ENCODE measurements around the gene OR10G7.
A peak's percentile ranks its signal among the peaks of the same experiment; 100 is the strongest.

OR10G7 gene

GRCh38 chr11:124041254-124041653, at the start of gene OR10G7:
Gene OR10G7 (minus strand): TSS chr11:124041325. CDS start chr11:124039001, 2,324 bp downstream.
- DNase-seq = no peak

GRCh38 chr11:124085997-124086846, 45.1 kb upstream of the OR10G7 start:
- peak; percentile 79 for DNase-seq

- DNase-seq = no peak
Observed at GRCh38 chr11:124085583-124085982, 44.5 kb upstream of the OR10G7 start.

- no peak for DNase-seq
Observed at GRCh38 chr11:124082371-124082770, 41.2 kb upstream of the OR10G7 start.

GRCh38 chr11:124081483-124081882, 40.4 kb upstream of the OR10G7 start:
- no peak for DNase-seq

- DNase-seq = no peak
Observed at GRCh38 chr11:124080327-124081001, 39.3 kb upstream of the OR10G7 start.

- no peak for DNase-seq
Observed at GRCh38 chr11:124079631-124080326, 38.7 kb upstream of the OR10G7 start.

- DNase-seq = no peak
Observed at GRCh38 chr11:124078591-124078990, 37.5 kb upstream of the OR10G7 start.

- DNase-seq = no peak
Observed at GRCh38 chr11:124077266-124077665, 36.1 kb upstream of the OR10G7 start.

- DNase-seq = no peak
Observed at GRCh38 chr11:124075841-124076651, 34.9 kb upstream of the OR10G7 start.

GRCh38 chr11:124075492-124075840, 34.3 kb upstream of the OR10G7 start:
- DNase-seq = no peak

- DNase-seq = no peak
Observed at GRCh38 chr11:124074554-124074953, 33.4 kb upstream of the OR10G7 start.

GRCh38 chr11:124072147-124072546, 31.0 kb upstream of the OR10G7 start:
- DNase-seq = no peak

GRCh38 chr11:124071623-124071948, 30.5 kb upstream of the OR10G7 start:
- DNase-seq = no peak

GRCh38 chr11:124070915-124071622, 29.9 kb upstream of the OR10G7 start:
- peak; percentile 55 for DNase-seq

GRCh38 chr11:124069429-124070401, 28.6 kb upstream of the OR10G7 start:
- DNase-seq = peak; percentile 39

- no peak for DNase-seq
Observed at GRCh38 chr11:124068601-124069110, 27.5 kb upstream of the OR10G7 start.

GRCh38 chr11:124052966-124053365, 11.8 kb upstream of the OR10G7 start:
- DNase-seq = no peak

GRCh38 chr11:124050748-124051147, 9.6 kb upstream of the OR10G7 start:
- DNase-seq = no peak

- no peak for DNase-seq
Observed at GRCh38 chr11:124043420-124043819, 2.3 kb upstream of the OR10G7 start.

GRCh38 chr11:124039557-124039956, 1.6 kb downstream of the OR10G7 start:
- no peak for DNase-seq
